BLaER1 (cell line): ENCODE results near the gene TBC1D22A.

Experiments
- H3K27ac ChIP-seq: shearing (Covaris generic); formaldehyde crosslinking; 2 replicates; pipeline ENCODE4 v1.8.1; 2022
- H3K27me3 ChIP-seq: shearing (Covaris generic); formaldehyde crosslinking; 2 replicates; pipeline ENCODE4 v1.8.1; 2022
- H3K36me3 ChIP-seq: shearing (Covaris generic); formaldehyde crosslinking; 2 replicates; pipeline ENCODE4 v1.8.1; 2022
- H3K4me1 ChIP-seq: shearing (Covaris generic); formaldehyde crosslinking; 2 replicates; pipeline ENCODE4 v1.8.1; 2022
- H3K4me2 ChIP-seq: shearing (Covaris generic); formaldehyde crosslinking; 2 replicates; pipeline ENCODE4 v1.8.1; 2022
- H3K4me3 ChIP-seq: shearing (Covaris generic); formaldehyde crosslinking; 2 replicates; pipeline ENCODE4 v1.8.1; 2022
- H3K9ac ChIP-seq: shearing (Covaris generic); formaldehyde crosslinking; 2 replicates; pipeline ENCODE4 v1.8.1; 2022
- H3K9me3 ChIP-seq: shearing (Covaris generic); formaldehyde crosslinking; 2 replicates; pipeline ENCODE4 v1.8.1; 2022
- H4K20me1 ChIP-seq: shearing (Covaris generic); formaldehyde crosslinking; 2 replicates; pipeline ENCODE4 v1.8.1; 2022
- Cebpa-rat ChIP-seq: shearing (Covaris generic); IDR thresholded peaks from 2 replicates; pipeline ENCODE4 v1.8.1; 2022

TBC1D22A gene

DNA sequence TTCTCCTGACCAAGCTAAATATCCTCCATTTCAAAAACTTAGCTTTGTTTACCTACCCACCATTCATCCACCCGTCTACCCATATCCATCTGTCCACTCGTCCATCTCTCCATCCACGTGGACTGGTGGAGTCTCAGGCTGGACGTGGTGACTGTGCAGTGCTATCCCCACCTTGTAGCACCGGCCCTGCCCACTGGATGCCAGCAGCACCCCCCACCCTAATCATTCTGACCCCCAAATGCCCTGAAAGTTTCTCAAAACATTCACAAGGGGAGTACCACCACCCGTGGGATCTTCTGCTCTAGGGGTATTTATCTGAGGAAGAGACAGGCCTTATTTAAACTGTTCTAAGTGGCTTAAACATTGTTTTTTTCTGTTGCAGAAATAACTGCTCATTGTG lies 206.4 kb downstream of the TBC1D22A start:
- H3K27me3 ChIP-seq, result no peaks in the 10 kb centered on the region
- peak overlapping the region; percentile 68 for H3K4me2 ChIP-seq
- H3K36me3 ChIP-seq, result peaks cover 15% of the 10 kb centered on the region; the same call in 1 of the 2 replicates
- peaks cover 63% of the 10 kb centered on the region for H3K4me1 ChIP-seq
- H3K9me3 ChIP-seq, result no peaks in the 10 kb centered on the region
- TF ChIP-seq Cebpa-rat, result no peak
- no peak overlapping the region for H3K9ac ChIP-seq
- no peak overlapping the region for H3K27ac ChIP-seq
- no peak overlapping the region for H3K4me3 ChIP-seq
- peaks cover 94% of the 10 kb centered on the region for H4K20me1 ChIP-seq

- H3K9ac ChIP-seq, result no peak overlapping the region
- no peaks in the 10 kb centered on the region for H3K9me3 ChIP-seq
- H3K27me3 ChIP-seq, result no peaks in the 10 kb centered on the region
- peak overlapping the region; percentile 68 for H3K4me2 ChIP-seq
- peaks cover 21% of the 10 kb centered on the region for H3K36me3 ChIP-seq
- H3K27ac ChIP-seq, result no peak overlapping the region
- TF ChIP-seq Cebpa-rat, result no peak
- H4K20me1 ChIP-seq, result peaks cover 93% of the 10 kb centered on the region
- H3K4me3 ChIP-seq, result no peak overlapping the region
- H3K4me1 ChIP-seq, result peaks cover 63% of the 10 kb centered on the region
These were observed 207.0 kb downstream of the TBC1D22A start for GRCh38 chr22:46969491-46969890.

DNA sequence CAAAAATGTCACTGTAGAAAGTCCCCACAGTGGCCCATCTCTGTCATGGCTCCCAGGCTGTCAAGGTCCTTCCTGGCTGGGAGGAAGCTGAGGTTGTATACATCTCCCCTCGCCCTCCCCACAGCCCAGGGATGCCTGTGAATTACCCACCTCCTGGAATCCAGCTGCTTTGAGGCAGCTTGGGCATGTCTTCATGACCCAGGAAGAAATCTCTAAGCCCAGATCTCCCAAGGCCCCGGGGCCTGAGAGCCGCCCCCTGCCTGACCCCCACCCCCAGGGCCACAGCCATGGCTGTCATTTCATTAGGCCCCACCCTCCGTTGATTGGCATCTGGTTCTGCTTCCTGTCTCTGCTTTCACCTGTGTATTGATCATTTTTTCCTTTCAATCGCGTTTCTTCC lies 207.5 kb downstream of the TBC1D22A start:
- H3K9me3 ChIP-seq, result no peaks in the 10 kb centered on the region
- H3K27me3 ChIP-seq, result no peaks in the 10 kb centered on the region
- peak overlapping the region; percentile 68 for H3K4me2 ChIP-seq
- H3K9ac ChIP-seq, result no peak overlapping the region
- peaks cover 90% of the 10 kb centered on the region for H4K20me1 ChIP-seq
- no peak for TF ChIP-seq Cebpa-rat
- no peak overlapping the region for H3K27ac ChIP-seq
- peaks cover 60% of the 10 kb centered on the region for H3K4me1 ChIP-seq
- no peak overlapping the region for H3K4me3 ChIP-seq
- peaks cover 26% of the 10 kb centered on the region for H3K36me3 ChIP-seq

DNA sequence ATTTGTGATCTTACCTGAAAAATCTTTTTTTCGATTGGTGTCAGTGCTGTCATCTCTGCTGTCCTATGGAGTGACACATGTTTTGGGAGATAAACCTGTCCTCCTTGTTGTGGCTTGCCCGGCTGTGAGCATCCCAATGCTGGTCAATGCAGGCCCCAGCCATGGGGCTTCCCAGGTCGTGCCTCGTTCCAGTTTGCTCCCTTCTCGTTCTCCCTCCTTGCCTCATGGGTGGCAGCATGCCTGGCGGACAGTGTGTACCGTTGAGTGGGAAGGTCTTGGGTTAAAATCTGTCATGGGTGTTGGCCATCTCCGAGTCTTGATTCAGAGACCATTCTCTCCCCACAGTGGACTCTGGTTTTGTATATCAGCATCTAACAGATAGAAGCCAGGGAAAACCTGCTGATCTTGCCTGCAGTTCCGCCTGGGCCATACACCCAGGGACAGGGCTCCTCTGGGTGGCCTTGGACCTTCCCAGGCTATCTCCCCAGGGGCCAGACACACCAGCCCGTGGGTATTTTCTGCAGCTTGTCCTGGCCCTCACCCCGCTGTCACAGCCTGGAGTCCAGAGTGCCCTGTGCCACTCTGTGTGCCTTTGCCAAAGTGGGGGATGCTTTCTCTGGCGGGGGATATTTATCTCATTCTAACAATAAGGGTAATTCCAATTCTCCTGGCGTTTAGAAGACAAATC lies 208.1 kb downstream of the TBC1D22A start:
- peaks cover 32% of the 10 kb centered on the region for H3K36me3 ChIP-seq
- no peak for TF ChIP-seq Cebpa-rat
- H4K20me1 ChIP-seq, result peaks cover 84% of the 10 kb centered on the region
- H3K9me3 ChIP-seq, result no peaks in the 10 kb centered on the region
- H3K27ac ChIP-seq, result peak overlapping the region; percentile 53; the same call in 1 of the 2 replicates
- no peaks in the 10 kb centered on the region for H3K27me3 ChIP-seq
- peaks cover 54% of the 10 kb centered on the region for H3K4me1 ChIP-seq
- no peak overlapping the region for H3K9ac ChIP-seq
- no peak overlapping the region for H3K4me3 ChIP-seq
- peak overlapping the region; percentile 68 for H3K4me2 ChIP-seq

- H4K20me1 ChIP-seq, result peaks cover 77% of the 10 kb centered on the region
- no peak for TF ChIP-seq Cebpa-rat
- no peak overlapping the region for H3K9ac ChIP-seq
- H3K27me3 ChIP-seq, result no peaks in the 10 kb centered on the region
- H3K4me2 ChIP-seq, result peak overlapping the region; percentile 68
- H3K4me1 ChIP-seq, result peaks cover 47% of the 10 kb centered on the region
- H3K36me3 ChIP-seq, result peaks cover 38% of the 10 kb centered on the region
- peak overlapping the region; percentile 53 for H3K27ac ChIP-seq
- H3K9me3 ChIP-seq, result no peaks in the 10 kb centered on the region
- no peak overlapping the region for H3K4me3 ChIP-seq
These were observed 208.8 kb downstream of the TBC1D22A start for GRCh38 chr22:46971099-46971763.

DNA sequence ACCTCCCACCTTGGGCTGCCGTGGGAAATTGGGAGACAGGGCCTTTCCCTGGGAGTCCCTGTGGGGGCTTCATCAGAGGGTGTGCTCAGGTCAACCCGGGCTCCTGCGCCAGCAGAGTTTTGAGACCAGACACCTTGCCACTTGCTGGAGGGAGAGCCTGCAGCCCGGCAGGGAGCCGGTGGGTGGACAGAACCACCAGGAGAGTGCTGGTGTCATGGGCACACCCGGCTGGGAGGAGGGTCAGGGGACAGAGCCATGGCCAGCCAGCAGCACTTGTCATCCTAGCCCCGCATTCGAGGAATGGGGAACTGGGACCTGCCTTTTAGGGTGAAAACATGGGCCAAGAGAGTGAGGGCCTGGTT lies 209.3 kb downstream of the TBC1D22A start:
- H3K36me3 ChIP-seq, result peaks cover 44% of the 10 kb centered on the region
- peak overlapping the region; percentile 68 for H3K4me2 ChIP-seq
- H3K27me3 ChIP-seq, result no peaks in the 10 kb centered on the region
- H3K4me1 ChIP-seq, result peaks cover 47% of the 10 kb centered on the region
- H3K9ac ChIP-seq, result no peak overlapping the region
- H3K9me3 ChIP-seq, result no peaks in the 10 kb centered on the region
- peak overlapping the region; percentile 53 for H3K27ac ChIP-seq
- H3K4me3 ChIP-seq, result no peak overlapping the region
- no peak for TF ChIP-seq Cebpa-rat
- peaks cover 72% of the 10 kb centered on the region for H4K20me1 ChIP-seq

DNA sequence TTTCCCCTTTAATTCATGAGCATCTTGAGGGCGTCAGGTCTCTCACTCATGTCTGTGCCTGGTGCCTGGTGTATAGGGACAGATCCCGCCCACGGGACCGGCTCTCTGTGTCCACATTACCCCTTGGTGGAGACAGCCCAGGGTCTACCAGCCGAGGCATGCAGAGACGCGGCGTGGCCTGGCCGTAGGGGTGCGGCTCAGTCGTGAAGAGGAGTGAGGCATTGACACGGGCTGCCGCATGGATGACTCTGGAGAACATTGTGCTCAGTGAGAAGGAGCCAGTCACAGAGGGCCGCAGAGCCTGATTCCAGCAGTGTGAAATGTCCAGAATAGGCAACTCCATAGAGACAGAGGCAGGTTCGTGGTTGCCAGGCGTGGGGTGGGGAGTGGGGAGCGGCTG lies 209.8 kb downstream of the TBC1D22A start:
- no peak for TF ChIP-seq Cebpa-rat
- H3K4me3 ChIP-seq, result no peak overlapping the region
- no peak overlapping the region for H3K9ac ChIP-seq
- H3K27me3 ChIP-seq, result no peaks in the 10 kb centered on the region
- H3K9me3 ChIP-seq, result no peaks in the 10 kb centered on the region
- peaks cover 67% of the 10 kb centered on the region for H4K20me1 ChIP-seq
- peaks cover 47% of the 10 kb centered on the region for H3K4me1 ChIP-seq
- H3K36me3 ChIP-seq, result peaks cover 49% of the 10 kb centered on the region
- peak overlapping the region; percentile 53; the same call in 1 of the 2 replicates for H3K27ac ChIP-seq
- H3K4me2 ChIP-seq, result peak overlapping the region; percentile 68; the same call in 1 of the 2 replicates

DNA sequence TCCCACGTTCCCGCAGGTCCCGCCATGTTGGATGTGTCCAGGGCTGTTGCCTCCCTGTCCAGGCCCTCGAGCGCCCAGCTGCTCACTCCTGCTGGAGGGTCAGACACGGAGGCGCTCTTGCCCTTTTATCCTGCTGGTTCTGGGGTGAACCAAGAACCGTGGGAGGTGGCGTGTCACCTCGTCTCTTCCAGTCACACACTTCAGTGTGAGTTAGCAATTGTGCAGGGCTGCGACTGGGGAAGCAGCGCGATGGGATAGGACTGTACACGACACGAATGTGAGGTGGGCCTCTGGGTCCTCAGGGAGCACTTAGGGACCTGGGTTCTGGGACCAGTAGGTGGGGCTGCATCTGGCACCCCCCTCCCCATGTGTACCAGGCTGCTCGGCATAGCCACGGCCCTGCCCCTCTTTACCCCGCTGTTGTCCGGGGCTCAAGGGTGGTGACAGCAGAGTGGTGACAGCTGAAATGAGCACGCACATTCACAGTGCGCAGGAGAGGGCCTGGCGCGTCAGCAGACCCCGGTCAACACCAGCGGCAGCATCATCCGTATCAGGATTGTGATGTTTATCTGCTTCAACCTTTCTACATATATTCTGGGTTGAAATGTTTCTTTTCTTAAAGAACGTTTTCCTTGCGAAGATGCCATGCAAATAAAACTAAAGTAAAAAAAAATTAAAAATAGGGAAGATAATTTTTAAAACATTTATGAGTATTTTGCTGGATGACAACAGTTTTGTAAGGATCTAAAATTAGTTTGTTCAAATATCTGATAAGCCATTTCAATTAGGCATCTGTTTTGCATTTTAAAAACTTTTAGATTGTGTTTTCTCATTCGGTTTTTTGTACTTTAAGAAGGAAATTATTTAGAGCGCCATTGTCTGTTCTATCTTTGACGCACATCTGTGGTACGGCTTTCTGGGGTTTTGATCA lies 210.7 kb downstream of the TBC1D22A start:
- H3K4me1 ChIP-seq, result peaks cover 43% of the 10 kb centered on the region
- TF ChIP-seq Cebpa-rat, result no peak
- H3K36me3 ChIP-seq, result peaks cover 57% of the 10 kb centered on the region

GRCh38 chr22:46974077-46974476 lies 211.6 kb downstream of the TBC1D22A start:
- no peak for TF ChIP-seq Cebpa-rat
- no peaks in the 10 kb centered on the region for H3K9me3 ChIP-seq
- peaks cover 64% of the 10 kb centered on the region for H3K36me3 ChIP-seq
- no peak overlapping the region for H3K4me2 ChIP-seq
- no peak overlapping the region for H3K9ac ChIP-seq
- H3K27me3 ChIP-seq, result no peaks in the 10 kb centered on the region
- no peak overlapping the region for H3K4me3 ChIP-seq
- no peak overlapping the region for H3K27ac ChIP-seq
- peaks cover 34% of the 10 kb centered on the region for H3K4me1 ChIP-seq
- peaks cover 49% of the 10 kb centered on the region for H4K20me1 ChIP-seq

More for the DNA sequence above, 210.7 kb downstream of the TBC1D22A start:
- no peaks in the 10 kb centered on the region for H3K9me3 ChIP-seq
- no peak overlapping the region for H3K27ac ChIP-seq
- H4K20me1 ChIP-seq, result peaks cover 58% of the 10 kb centered on the region
- no peak overlapping the region for H3K4me3 ChIP-seq
- no peak overlapping the region for H3K9ac ChIP-seq
- H3K27me3 ChIP-seq, result no peaks in the 10 kb centered on the region
- H3K4me2 ChIP-seq, result no peak overlapping the region
